Activated CD4-positive, alpha-beta memory T cell treated with anti-CD3 and anti-CD28 coated beads for 36 hours (primary cell): ENCODE data around the gene RIMKLA. TPM values are rescaled to one million over a fixed set of nuclear protein-coding genes. Genes with fewer than 3 reads are reported as not detected.
A peak's percentile ranks its signal among the peaks of the same experiment; 100 is the strongest.

Source experiments
- CTCF ChIA-PET: fragments of 350-600 bp; sonication (Branson Sonifier 250); formaldehyde crosslinking; loops from one replicate; lab custom pipeline; 2021; ENCODE audit warnings: antibody characterized with exemption, inconsistent platforms; lab: Charles Lee
- POLR2A ChIA-PET: fragments of 350-600 bp; sonication (Branson Sonifier 250); formaldehyde crosslinking; loops from one replicate; lab custom pipeline; 2021; ENCODE audit warnings: antibody characterized with exemption; lab: Charles Lee
- DNase-seq: peaks from one replicate; pipeline ENCODE4 v3.0.0-alpha.2; 2020
- H3K27ac Mint-ChIP-seq: one replicate; pipeline ENCODE4 v1.8.0; 2021; ENCODE audit warnings: mixed read lengths
- H3K27me3 Mint-ChIP-seq: one replicate; pipeline ENCODE4 v1.8.0; 2021; ENCODE audit warnings: mixed read lengths
- H3K36me3 Mint-ChIP-seq: one replicate; pipeline ENCODE4 v1.8.0; 2021; ENCODE audit warnings: mixed read lengths
- H3K4me1 Mint-ChIP-seq: one replicate; pipeline ENCODE4 v1.8.0; 2021; ENCODE audit warnings: low read depth, mixed read lengths
- H3K4me3 Mint-ChIP-seq: one replicate; pipeline ENCODE4 v1.8.0; 2021; ENCODE audit warnings: mild to moderate bottlenecking, mixed read lengths
- H3K9me3 Mint-ChIP-seq: one replicate; pipeline ENCODE4 v1.8.0; 2021; ENCODE audit warnings: mixed read lengths
- intact Hi-C: fragments of 100-400 bp; cut with micrococcal nuclease; formaldehyde crosslinking; loops from one replicate; pipeline ENCODE4 v1.15.1; 2023
- total RNA-seq, 2 experiments: library from RNA; stranded (reverse); gene quantifications; one replicate each; pipeline ENCODE4 v1.2.3, GENCODE V29; 2021

The RIMKLA gene, protein sequence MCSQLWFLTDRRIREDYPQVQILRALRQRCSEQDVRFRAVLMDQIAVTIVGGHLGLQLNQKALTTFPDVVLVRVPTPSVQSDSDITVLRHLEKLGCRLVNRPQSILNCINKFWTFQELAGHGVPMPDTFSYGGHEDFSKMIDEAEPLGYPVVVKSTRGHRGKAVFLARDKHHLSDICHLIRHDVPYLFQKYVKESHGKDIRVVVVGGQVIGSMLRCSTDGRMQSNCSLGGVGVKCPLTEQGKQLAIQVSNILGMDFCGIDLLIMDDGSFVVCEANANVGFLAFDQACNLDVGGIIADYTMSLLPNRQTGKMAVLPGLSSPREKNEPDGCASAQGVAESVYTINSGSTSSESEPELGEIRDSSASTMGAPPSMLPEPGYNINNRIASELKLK
- 1 to 10 TPM; 3.0 to 3.2 TPM for total RNA-seq

DNA sequence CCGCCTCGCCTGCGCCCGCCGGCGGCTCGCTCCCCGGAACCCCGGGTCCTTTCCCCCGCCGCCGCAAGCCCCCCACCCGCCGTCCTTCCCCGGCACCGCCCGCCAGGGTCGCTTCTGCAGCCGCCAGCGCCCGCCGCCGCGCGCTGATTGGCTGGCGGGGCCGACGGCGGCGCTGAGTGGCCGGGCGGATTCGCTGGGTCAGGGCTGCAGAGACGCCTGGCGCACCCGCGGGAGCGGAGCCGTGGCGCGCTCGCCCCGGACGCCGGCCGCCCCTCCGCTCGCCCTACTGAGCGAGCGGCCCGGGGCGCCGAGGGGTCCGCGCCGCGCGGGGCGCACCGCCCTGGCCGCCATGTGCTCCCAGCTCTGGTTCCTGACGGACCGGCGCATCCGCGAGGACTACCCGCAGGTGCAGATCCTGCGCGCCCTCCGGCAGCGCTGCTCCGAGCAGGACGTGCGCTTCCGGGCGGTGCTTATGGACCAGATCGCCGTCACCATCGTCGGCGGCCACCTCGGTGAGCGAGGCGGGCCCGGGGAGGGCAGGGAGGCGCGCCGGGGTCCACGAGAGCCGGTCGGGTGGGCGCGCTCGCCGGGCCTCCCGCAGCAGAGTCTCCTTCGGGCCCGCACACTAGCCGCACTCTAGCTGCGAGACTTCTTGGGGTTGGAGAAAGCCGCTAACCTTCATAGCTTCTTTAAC lies at the start of gene RIMKLA:
RIMKLA (plus strand) TSS at position 207 of the 694 bp plus-strand sequence; CDS start at position 350, 143 bp downstream.
- no peaks in the 10 kb centered on the region for H3K9me3 Mint-ChIP-seq
- H3K36me3 Mint-ChIP-seq = no peaks in the 10 kb centered on the region
- peaks cover 29% of the 10 kb centered on the region for H3K27me3 Mint-ChIP-seq
- POLR2A ChIA-PET = no interaction called here
- intact Hi-C loops = no loop called here
- CTCF ChIA-PET = no interaction called here
- peaks cover 7% of the 10 kb centered on the region for H3K4me1 Mint-ChIP-seq
- H3K27ac Mint-ChIP-seq = no peak within 1 kb of the TSS
- peak within 1 kb of the TSS; percentile 71 for H3K4me3 Mint-ChIP-seq
- peak; percentile 58 for DNase-seq

GRCh38 chr1:42332877-42333276 lies 47.7 kb upstream of the RIMKLA start:
- DNase-seq = no peak
- Mint-ChIP-seq H3K9me3 (no peaks in the 10 kb centered on the region), H3K4me1 (peaks cover 56% of the 10 kb centered on the region), H3K4me3 (peak overlapping the region; percentile 96), H3K36me3 (peaks cover 4% of the 10 kb centered on the region), H3K27ac (no peak overlapping the region), H3K27me3 (no peaks in the 10 kb centered on the region)
- ChIA-PET POLR2A (no interaction called here), CTCF (no interaction called here)
- intact Hi-C loops = loop anchor here (5.0 to 10.0 kb wide), 2 partner anchors 156 to 602 kb away; no protein-coding TSS in a partner anchor

GRCh38 chr1:42333662-42334239 lies 46.8 kb upstream of the RIMKLA start:
- no peaks in the 10 kb centered on the region for H3K27me3 Mint-ChIP-seq
- intact Hi-C loops = loop anchor here (2.0 to 10.0 kb wide), 3 partner anchors 156 to 601 kb away; partner anchors contain the start of gene YBX1
- peaks cover 52% of the 10 kb centered on the region for H3K4me1 Mint-ChIP-seq
- no peak for DNase-seq
- peak overlapping the region; percentile 96 for H3K4me3 Mint-ChIP-seq
- peaks cover 4% of the 10 kb centered on the region for H3K36me3 Mint-ChIP-seq
- H3K9me3 Mint-ChIP-seq = no peaks in the 10 kb centered on the region
- ChIA-PET POLR2A (interaction anchor here (1.2 to 1.5 kb wide), 2 partner anchors 123 to 433 kb away, joined by 3 to 4 read pairs; partner anchors contain the start of genes C1orf50 and P3H1), CTCF (interaction anchor here (0.7 to 1.9 kb wide), 8 partner anchors 9 to 160 kb away, joined by 3 to 9 read pairs (median 4); no protein-coding TSS in a partner anchor)
- H3K27ac Mint-ChIP-seq = peak overlapping the region; percentile 90

GRCh38 chr1:42334240-42335049 lies 46.1 kb upstream of the RIMKLA start:
- peak; percentile 56 for DNase-seq
- H3K36me3 Mint-ChIP-seq = peaks cover 4% of the 10 kb centered on the region
- H3K9me3 Mint-ChIP-seq = no peaks in the 10 kb centered on the region
- CTCF ChIA-PET = interaction anchor here (0.7 to 1.9 kb wide), 8 partner anchors 10 to 161 kb away, joined by 3 to 9 read pairs (median 4); no protein-coding TSS in a partner anchor
- H3K4me3 Mint-ChIP-seq = peak overlapping the region; percentile 96
- intact Hi-C loops = loop anchor here (1.0 to 10.0 kb wide), 5 partner anchors 15 to 600 kb away; partner anchors contain the start of genes PPCS, YBX1 and ZMYND12
- H3K27me3 Mint-ChIP-seq = no peaks in the 10 kb centered on the region
- H3K4me1 Mint-ChIP-seq = peaks cover 45% of the 10 kb centered on the region
- peak overlapping the region; percentile 90 for H3K27ac Mint-ChIP-seq
- POLR2A ChIA-PET = interaction anchor here (1.2 to 1.5 kb wide), 2 partner anchors 123 to 433 kb away, joined by 3 to 4 read pairs; partner anchors contain the start of genes C1orf50 and P3H1

DNA sequence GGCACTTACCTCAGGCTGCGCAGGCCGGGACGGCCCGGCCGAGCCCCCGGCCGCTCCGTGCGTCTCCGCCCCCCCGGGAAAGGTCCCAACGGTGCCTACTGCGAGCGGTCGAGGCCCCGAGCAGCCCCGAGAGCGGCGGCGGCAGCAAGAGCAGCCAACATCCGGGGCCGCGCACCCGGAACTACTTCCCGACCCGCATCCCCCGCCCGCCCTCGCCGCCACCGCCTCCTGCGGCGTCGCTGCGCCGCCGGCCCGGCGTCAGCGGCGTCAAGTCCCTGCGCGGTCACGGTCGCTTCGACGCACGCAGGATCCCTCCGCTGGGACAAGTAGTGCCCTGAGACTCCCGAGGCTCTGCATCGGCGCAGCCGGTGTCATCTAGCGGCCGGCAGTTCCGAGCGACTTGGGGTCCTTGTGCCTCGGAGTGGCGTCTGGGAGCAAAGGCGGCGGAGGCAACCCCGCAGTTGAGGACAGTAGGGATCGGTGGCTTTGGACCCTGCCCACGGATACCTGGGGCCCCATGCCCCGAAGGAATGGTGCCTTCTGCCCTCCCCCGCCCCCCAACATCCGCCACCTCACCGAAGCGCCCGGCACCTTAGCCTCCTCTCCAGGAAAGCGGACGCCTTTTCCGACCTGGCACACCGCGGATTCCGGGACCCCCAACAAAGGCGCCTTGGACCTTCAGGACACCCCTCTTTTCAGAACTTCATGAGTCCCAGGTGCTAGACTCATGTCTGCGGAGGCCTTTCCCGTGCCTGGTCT lies 45.4 kb upstream of the RIMKLA start, which contains the start of gene FOXJ3:
FOXJ3 (minus strand) TSS at position 186 of the 759 bp plus-strand sequence. CDS start 24,142 bp downstream, outside the sequence.
- intact Hi-C loops = loop anchor here (1.0 to 10.0 kb wide), 4 partner anchors 16 to 600 kb away; partner anchors contain the start of genes PPCS, YBX1 and ZMYND12
- H3K27ac Mint-ChIP-seq = peak within 1 kb of the TSS; percentile 90
- peaks cover 39% of the 10 kb centered on the region for H3K4me1 Mint-ChIP-seq
- no peaks in the 10 kb centered on the region for H3K9me3 Mint-ChIP-seq
- POLR2A ChIA-PET = no interaction called here
- no peaks in the 10 kb centered on the region for H3K27me3 Mint-ChIP-seq
- DNase-seq = peak; percentile 94
- peak within 1 kb of the TSS; percentile 96 for H3K4me3 Mint-ChIP-seq
- CTCF ChIA-PET = interaction anchor here (1.0 to 1.9 kb wide), 4 partner anchors 9 to 161 kb away, joined by 3 to 9 read pairs (median 4); no protein-coding TSS in a partner anchor
- H3K36me3 Mint-ChIP-seq = peaks cover 4% of the 10 kb centered on the region

GRCh38 chr1:42335809-42336518 lies 44.6 kb upstream of the RIMKLA start:
- Mint-ChIP-seq H3K27me3 (no peaks in the 10 kb centered on the region), H3K4me1 (peaks cover 34% of the 10 kb centered on the region), H3K9me3 (no peaks in the 10 kb centered on the region), H3K4me3 (peak overlapping the region; percentile 86), H3K36me3 (peaks cover 2% of the 10 kb centered on the region), H3K27ac (peak overlapping the region; percentile 87)
- ChIA-PET POLR2A (interaction anchor here (1.1 kb wide), 1 partner anchor 53 kb away, joined by 3 read pairs; no protein-coding TSS in a partner anchor), CTCF (interaction anchor here (1.0 kb wide), 1 partner anchor 162 kb away, joined by 3 read pairs; no protein-coding TSS in a partner anchor)
- intact Hi-C loops = loop anchor here (1.0 to 10.0 kb wide), 4 partner anchors 17 to 599 kb away; partner anchors contain the start of genes PPCS, YBX1 and ZMYND12
- no peak for DNase-seq

GRCh38 chr1:42336978-42337377 lies 43.6 kb upstream of the RIMKLA start:
- H3K4me3 Mint-ChIP-seq = no peak overlapping the region
- intact Hi-C loops = loop anchor here (10.0 kb wide), 1 partner anchor 598 kb away; no protein-coding TSS in a partner anchor
- ChIA-PET POLR2A (no interaction called here), CTCF (no interaction called here)
- H3K4me1 Mint-ChIP-seq = peaks cover 29% of the 10 kb centered on the region
- no peak for DNase-seq
- no peaks in the 10 kb centered on the region for H3K27me3 Mint-ChIP-seq
- no peaks in the 10 kb centered on the region for H3K9me3 Mint-ChIP-seq
- no peak overlapping the region for H3K27ac Mint-ChIP-seq
- H3K36me3 Mint-ChIP-seq = peaks cover 2% of the 10 kb centered on the region

DNA sequence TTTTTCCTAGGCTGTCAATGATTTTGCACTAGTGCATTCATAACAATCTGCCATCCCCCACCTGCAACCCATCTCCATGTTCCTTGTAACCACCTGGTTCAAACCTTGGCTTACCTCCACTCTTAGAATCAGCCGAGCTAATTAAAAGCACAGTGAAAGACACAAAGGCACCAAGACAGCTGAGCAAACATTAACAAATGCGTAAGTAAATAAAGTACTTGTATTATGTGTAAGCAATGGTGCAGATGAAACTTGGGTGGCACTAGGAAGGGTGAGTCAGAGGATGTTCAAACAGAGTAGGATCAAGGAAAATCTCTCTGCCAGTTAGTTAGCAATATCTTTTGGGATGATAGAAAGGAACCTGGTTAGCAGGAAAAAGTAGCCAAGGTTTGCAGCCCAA lies 40.5 kb upstream of the RIMKLA start:
- Mint-ChIP-seq H3K4me1 (peaks cover 9% of the 10 kb centered on the region), H3K4me3 (no peak overlapping the region), H3K27ac (no peak overlapping the region), H3K27me3 (no peaks in the 10 kb centered on the region), H3K36me3 (peaks cover 2% of the 10 kb centered on the region), H3K9me3 (no peaks in the 10 kb centered on the region)
- CTCF ChIA-PET = no interaction called here
- DNase-seq = no peak
- intact Hi-C loops = loop anchor here (10.0 kb wide), 1 partner anchor 395 kb away; no protein-coding TSS in a partner anchor
- POLR2A ChIA-PET = no interaction called here

GRCh38 chr1:42340901-42341300 lies 39.7 kb upstream of the RIMKLA start:
- peaks cover under 1% of the 10 kb centered on the region for H3K36me3 Mint-ChIP-seq
- ChIA-PET CTCF (interaction anchor here (0.5 kb wide), 1 partner anchor 80 kb away, joined by 5 read pairs; no protein-coding TSS in a partner anchor), POLR2A (no interaction called here)
- intact Hi-C loops = loop anchor here (10.0 kb wide), 1 partner anchor 394 kb away; no protein-coding TSS in a partner anchor
- no peaks in the 10 kb centered on the region for H3K9me3 Mint-ChIP-seq
- H3K27me3 Mint-ChIP-seq = no peaks in the 10 kb centered on the region
- H3K4me1 Mint-ChIP-seq = peaks cover 5% of the 10 kb centered on the region
- DNase-seq = no peak
- no peak overlapping the region for H3K27ac Mint-ChIP-seq
- no peak overlapping the region for H3K4me3 Mint-ChIP-seq
